ENCODE results near the gene CAMK1D.

Gene CAMK1D

GRCh38 chr10:12504628-12505027 is 155.3 kb downstream of the CAMK1D start:
- TF ChIP-seq CTCF (IDR thresholded peaks at IDR 0.05; ENCODE audit: control insufficient read depth, extremely low read depth, insufficient read depth), result no peak
- no peak overlapping the region for H3K4me3 ChIP-seq (ENCODE audit: low read depth, low read length)
- DNase-seq (ENCODE audit: low read depth), result no peak

GRCh38 chr10:12505683-12506082 is 156.3 kb downstream of the CAMK1D start:
- no peak for TF ChIP-seq CTCF (IDR thresholded peaks at IDR 0.05; ENCODE audit: control insufficient read depth, extremely low read depth, insufficient read depth)
- no peak for DNase-seq (ENCODE audit: low read depth)

GRCh38 chr10:12507165-12507850 is 158.0 kb downstream of the CAMK1D start:
- no peak for TF ChIP-seq CTCF (IDR thresholded peaks at IDR 0.05; ENCODE audit: control insufficient read depth, extremely low read depth, insufficient read depth)
- H3K4me3 ChIP-seq (ENCODE audit: low read depth, low read length), result no peak overlapping the region
- no peak for DNase-seq (ENCODE audit: low read depth)

More at GRCh38 chr10:12505683-12506082, 156.3 kb downstream of the CAMK1D start:
- H3K4me3 ChIP-seq (ENCODE audit: low read depth, low read length), result no peak overlapping the region

GRCh38 chr10:12508165-12508564 is 158.8 kb downstream of the CAMK1D start:
- no peak overlapping the region for H3K4me3 ChIP-seq (ENCODE audit: low read depth, low read length)
- no peak for DNase-seq (ENCODE audit: low read depth)
- TF ChIP-seq CTCF (IDR thresholded peaks at IDR 0.05; ENCODE audit: control insufficient read depth, extremely low read depth, insufficient read depth), result no peak

GRCh38 chr10:12509016-12509793 is 159.9 kb downstream of the CAMK1D start:
- TF ChIP-seq CTCF (IDR thresholded peaks at IDR 0.05; ENCODE audit: control insufficient read depth, extremely low read depth, insufficient read depth), result no peak
- no peak for DNase-seq (ENCODE audit: low read depth)
- H3K4me3 ChIP-seq (ENCODE audit: low read depth, low read length), result no peak overlapping the region

GRCh38 chr10:12509794-12510100 is 160.4 kb downstream of the CAMK1D start:
- H3K4me3 ChIP-seq (ENCODE audit: low read depth, low read length), result no peak overlapping the region
- no peak for TF ChIP-seq CTCF (IDR thresholded peaks at IDR 0.05; ENCODE audit: control insufficient read depth, extremely low read depth, insufficient read depth)
- no peak for DNase-seq (ENCODE audit: low read depth)
